Left hindlimb (tissue), 1 donor: ENCODE data around the gene ARHGEF28.

Experiments used
- DNase-seq: peaks from one replicate; pipeline ENCODE4 v3.0.0-alpha.2; 2018

The ARHGEF28 gene

GRCh38 chr5:73623901-73624404 is 2.0 kb upstream of the ARHGEF28 start:
- DNase-seq = no peak

GRCh38 chr5:73624888-73625287 is 1.1 kb upstream of the ARHGEF28 start:
- no peak for DNase-seq

- DNase-seq = no peak
Observed at GRCh38 chr5:73625372-73625943, 538 bp upstream of the ARHGEF28 start.

GRCh38 chr5:73626814-73627313 is 868 bp downstream of the ARHGEF28 start:
- DNase-seq = no peak

- DNase-seq = no peak
Observed at GRCh38 chr5:73629456-73629855, 3.5 kb downstream of the ARHGEF28 start.

GRCh38 chr5:73630765-73631164 is 4.8 kb downstream of the ARHGEF28 start:
- no peak for DNase-seq

GRCh38 chr5:73631500-73631899 is 5.5 kb downstream of the ARHGEF28 start:
- no peak for DNase-seq

- DNase-seq = no peak
Observed at GRCh38 chr5:73633060-73633459, 7.1 kb downstream of the ARHGEF28 start.

GRCh38 chr5:73636408-73636807 is 10.4 kb downstream of the ARHGEF28 start:
- no peak for DNase-seq

GRCh38 chr5:73637565-73637964 is 11.6 kb downstream of the ARHGEF28 start:
- no peak for DNase-seq

GRCh38 chr5:73638344-73639095 is 12.5 kb downstream of the ARHGEF28 start:
- no peak for DNase-seq

GRCh38 chr5:73640861-73641320 is 14.9 kb downstream of the ARHGEF28 start:
- no peak for DNase-seq

- no peak for DNase-seq
Observed at GRCh38 chr5:73641811-73642210, 15.8 kb downstream of the ARHGEF28 start.

- no peak for DNase-seq
Observed at GRCh38 chr5:73642344-73642743, 16.3 kb downstream of the ARHGEF28 start.

- DNase-seq = no peak
Observed at GRCh38 chr5:73644385-73644963, 18.5 kb downstream of the ARHGEF28 start.

- DNase-seq = no peak
Observed at GRCh38 chr5:73647721-73648120, 21.7 kb downstream of the ARHGEF28 start.

GRCh38 chr5:73648515-73648914 is 22.5 kb downstream of the ARHGEF28 start:
- DNase-seq = no peak

- no peak for DNase-seq
Observed at GRCh38 chr5:73649926-73650325, 23.9 kb downstream of the ARHGEF28 start.

- no peak for DNase-seq
Observed at GRCh38 chr5:73652391-73652790, 26.4 kb downstream of the ARHGEF28 start.

- DNase-seq = no peak
Observed at GRCh38 chr5:73654171-73654811, 28.3 kb downstream of the ARHGEF28 start.

GRCh38 chr5:73654819-73655318 is 28.9 kb downstream of the ARHGEF28 start:
- no peak for DNase-seq

- no peak for DNase-seq
Observed at GRCh38 chr5:73655521-73656160, 29.6 kb downstream of the ARHGEF28 start.

- no peak for DNase-seq
Observed at GRCh38 chr5:73661753-73662152, 35.8 kb downstream of the ARHGEF28 start.
